Endothelial cell of umbilical vein (primary cell): Measurements from ENCODE around the gene TCTN2. TPM values are rescaled to one million over a fixed set of nuclear protein-coding genes. Genes with fewer than 3 reads are reported as not detected.

ENCODE experiments used
- BruUV-seq: library from RNA; stranded (reverse); fragments of 400-500 nt; replicated peaks from 2 replicates; lab custom pipeline; 2021; lab: Mats Ljungman, UMichigan
- CTCF ChIA-PET: fragments of 300-600, 350-600 bp; sonication (Branson Sonifier 250); formaldehyde crosslinking; loops from one replicate; lab custom pipeline; 2021; ENCODE audit warnings: antibody characterized with exemption, inconsistent platforms; lab: Charles Lee
- POLR2A ChIA-PET: fragments of 300-600, 350-600 bp; sonication (Branson Sonifier 250); formaldehyde crosslinking; loops from one replicate; lab custom pipeline; 2021; ENCODE audit warnings: antibody characterized with exemption, inconsistent platforms; lab: Charles Lee
- DNase-seq: peaks from one replicate; pipeline ENCODE4 v3.0.0-alpha.2; 2011; ENCODE audit warnings: low read depth, low spot score
- FAIRE-seq: peaks from 2 replicates; lab custom pipeline; 2011; peaks lifted over from hg19 to GRCh38; lab: Jason Lieb, UNC
- H2AFZ ChIP-seq: 2 replicates; pipeline ENCODE4 v1.6.0; 2012; ENCODE audit warnings: low read depth, low read length, control low read depth, inconsistent platforms
- H3K27ac ChIP-seq: 2 replicates; pipeline ENCODE4 v1.5.1; 2011; ENCODE audit warnings: low read depth, mild to moderate bottlenecking, control low read depth, low read length, moderate library complexity; ENCODE audit not compliant: insufficient read depth
- H3K27me3 ChIP-seq, 2 experiments: 2 replicates each; pipeline versions ENCODE4 v1.6.0 to v1.6.1; 2011; ENCODE audit warnings: low read length in 2 of 2, mixed read lengths in 1 of 2; ENCODE audit not compliant: control insufficient read depth in 2 of 2, insufficient read depth in 2 of 2
- H3K36me3 ChIP-seq, 2 experiments: 2 replicates in 1 of 2; 3 replicates in 1 of 2; pipeline ENCODE4 v1.5.1; 2011; ENCODE audit warnings: low read length in 2 of 2, mild to moderate bottlenecking in 1 of 2, moderate library complexity in 1 of 2; ENCODE audit not compliant: control insufficient read depth in 2 of 2, insufficient read depth in 2 of 2; ENCODE audit errors: extremely low read depth in 1 of 2
- H3K4me1 ChIP-seq: 3 replicates; pipeline ENCODE4 v1.5.1; 2011; ENCODE audit warnings: mild to moderate bottlenecking, low read length; ENCODE audit not compliant: control insufficient read depth, insufficient read depth; ENCODE audit errors: extremely low read depth
- H3K4me2 ChIP-seq: 2 replicates; pipeline ENCODE4 v1.6.1; 2011; ENCODE audit warnings: low read length, control low read depth, mixed read lengths; ENCODE audit not compliant: insufficient read depth
- H3K4me3 ChIP-seq, 3 experiments: fragments of 200-600 bp in 1 of 3; sonication (generic), shearing (Covaris generic) in 1 of 3; replicated peaks in 1 of 3; 2 replicates each; pipeline ENCODE4 v1.5.1; 2011 to 2016; ENCODE audit warnings: control low read depth in 3 of 3, low read length in 3 of 3, mild to moderate bottlenecking in 2 of 3, inconsistent platforms in 1 of 3, low read depth in 1 of 3, moderate library complexity in 1 of 3; ENCODE audit not compliant: insufficient read depth in 1 of 3
- H3K79me2 ChIP-seq: 2 replicates; pipeline ENCODE4 v1.6.0; 2012; ENCODE audit warnings: low read length, inconsistent platforms; ENCODE audit not compliant: control insufficient read depth, insufficient read depth
- H3K9ac ChIP-seq: replicated peaks from 2 replicates; pipeline ENCODE3; 2011; ENCODE audit warnings: low read length, control low read depth; ENCODE audit not compliant: insufficient read depth; ENCODE audit errors: extremely low read depth
- H3K9me1 ChIP-seq: replicated peaks from 3 replicates; pipeline ENCODE4 v1.6.0; 2011; ENCODE audit warnings: mild to moderate bottlenecking, low read length; ENCODE audit not compliant: control insufficient read depth, insufficient read depth; ENCODE audit errors: extremely low read depth
- H3K9me3 ChIP-seq: replicated peaks from 2 replicates; pipeline ENCODE4 v1.5.1; 2012; ENCODE audit warnings: low read length, inconsistent platforms; ENCODE audit not compliant: control insufficient read depth, insufficient read depth
- H4K20me1 ChIP-seq: replicated peaks from 2 replicates; pipeline ENCODE3; 2011; ENCODE audit warnings: mild to moderate bottlenecking, low read length; ENCODE audit not compliant: control insufficient read depth, insufficient read depth; ENCODE audit errors: extremely low read depth
- EZH2 ChIP-seq: IDR thresholded peaks from 2 replicates; pipeline ENCODE4 v1.6.1; 2012; ENCODE audit warnings: borderline replicate concordance, low read depth, mild to moderate bottlenecking, moderate library complexity, low read length, inconsistent platforms; ENCODE audit not compliant: severe bottlenecking
- FOS ChIP-seq: IDR thresholded peaks from 2 replicates; pipeline ENCODE4 v1.6.1; 2011; ENCODE audit warnings: mild to moderate bottlenecking, low read length, moderate library complexity, borderline replicate concordance; ENCODE audit not compliant: insufficient read depth
- GATA2 ChIP-seq: IDR thresholded peaks from 2 replicates; pipeline ENCODE4 v1.7.0; 2011; ENCODE audit warnings: low read depth, mild to moderate bottlenecking, moderate library complexity, mixed read lengths, low read length; ENCODE audit not compliant: insufficient read length, insufficient read depth
- MYC ChIP-seq: IDR thresholded peaks from one replicate; pipeline ENCODE4 v1.6.1; 2011; ENCODE audit warnings: mild to moderate bottlenecking, low read depth, low read length
- POLR2A ChIP-seq: IDR thresholded peaks from 2 replicates; pipeline ENCODE4 v1.6.1; 2012; ENCODE audit warnings: low read depth, mild to moderate bottlenecking, control low read depth, low read length
- POLR2AphosphoS5 ChIP-seq: IDR thresholded peaks from 2 replicates; pipeline ENCODE4 v1.6.1; 2012; ENCODE audit warnings: low read depth, mild to moderate bottlenecking, control low read depth, low read length, moderate library complexity; ENCODE audit not compliant: insufficient read depth
- dilution Hi-C: fragments of 300-500 bp; cut with MboI; formaldehyde crosslinking; loops from one replicate; pipeline ENCODE4 v1.15.0; 2019; ENCODE audit warnings: low sequenced_read_pairs; ENCODE audit not compliant: extremely low pct_ligation_motif_present
- intact Hi-C: fragments of 100-400 bp; cut with micrococcal nuclease; formaldehyde crosslinking; loops from one replicate; pipeline ENCODE4 v1.10.0; 2022
- polyA plus RNA-seq, 4 experiments: library from polyadenylated mRNA; depleted of rRNA in 3 of 4; stranded (reverse) in 3 of 4; unstranded in 1 of 4; fragments of >200 nt; gene quantifications; 2 replicates each; pipeline versions ENCODE4 v1.2.1 to v1.2.3, GENCODE V29; 2011 to 2012; ENCODE audit warnings: missing spikeins in 1 of 4
- total RNA-seq: library from RNA; stranded (reverse); gene quantifications from 2 replicates; pipeline ENCODE4 v1.2.3, GENCODE V29; 2021
- TF ChIP-seq, protein P1 (sequence below): IDR thresholded peaks from 2 replicates; pipeline ENCODE4 v1.6.1; 2011; ENCODE audit not compliant: insufficient read depth, insufficient read length
- TF ChIP-seq, protein P2 (sequence below), 2 donors: IDR thresholded peaks; 1 replicate in 1 of 2; 2 replicates in 1 of 2; pipeline ENCODE4 v1.5.1; 2011; ENCODE audit warnings: low read length in 2 of 2, mild to moderate bottlenecking in 2 of 2, moderate library complexity in 2 of 2, control low read depth in 1 of 2, inconsistent platforms in 1 of 2, low read depth in 1 of 2; ENCODE audit not compliant: insufficient read depth in 1 of 2; ENCODE audit errors: extremely low read depth in 1 of 2

The TCTN2 gene
- total and polyA plus RNA-seq, 2 donors (not counting 3 experiments of a cell fraction or from before 2014, with no cell fraction given): 11.2 to 16.7 TPM

DNA sequence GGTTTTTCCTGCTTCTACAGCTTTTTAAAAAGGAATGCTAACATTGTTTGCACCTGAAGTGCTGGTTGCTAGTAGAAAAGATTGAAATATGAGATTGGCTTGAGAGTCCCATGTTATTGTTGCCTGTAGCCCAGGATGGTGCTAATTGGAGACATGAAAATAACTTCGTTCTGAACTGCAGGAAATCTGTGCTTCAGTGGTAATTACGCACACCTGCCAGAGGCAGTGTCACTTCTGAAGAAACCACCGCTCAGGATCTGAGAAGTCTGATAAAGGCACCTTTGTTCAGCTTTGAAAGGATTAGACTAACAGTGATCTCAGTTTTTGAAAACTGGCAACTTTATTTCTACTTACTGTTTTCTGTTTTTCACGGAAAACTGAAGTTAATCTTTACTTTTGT, 25.7 kb downstream of the TCTN2 start:
- H3K27me3 ChIP-seq: no peaks in the 10 kb centered on the region
- H3K4me2 ChIP-seq: no peak overlapping the region
- no peaks in the 10 kb centered on the region for H3K9me1 ChIP-seq
- H3K4me1 ChIP-seq: no peaks in the 10 kb centered on the region
- intact Hi-C loops: no loop called here
- no TSS peak for BruUV-seq
- H2AFZ ChIP-seq: no peak overlapping the region
- DNase-seq: no peak
- H3K36me3 ChIP-seq: peaks cover 0 to 3% of the 10 kb centered on the region in 2 experiments
- CTCF ChIA-PET: no interaction called here
- POLR2A ChIA-PET: interaction anchor here (0.7 kb wide), 1 partner anchor 358 kb away, joined by 3 read pairs; no protein-coding TSS in a partner anchor
- no peak for TF ChIP-seq GATA2
- TF ChIP-seq POLR2A: no peak
- no peak for TF ChIP-seq EZH2
- no peak for TF ChIP-seq FOS
- no peaks in the 10 kb centered on the region for H4K20me1 ChIP-seq
- H3K9me3 ChIP-seq: no peaks in the 10 kb centered on the region
- FAIRE-seq: no peak
- no peak overlapping the region for H3K4me3 ChIP-seq
- dilution Hi-C loops: no loop called here
- H3K79me2 ChIP-seq: no peaks in the 10 kb centered on the region
- H3K27ac ChIP-seq: no peak overlapping the region
- H3K9ac ChIP-seq: no peak overlapping the region

DNA sequence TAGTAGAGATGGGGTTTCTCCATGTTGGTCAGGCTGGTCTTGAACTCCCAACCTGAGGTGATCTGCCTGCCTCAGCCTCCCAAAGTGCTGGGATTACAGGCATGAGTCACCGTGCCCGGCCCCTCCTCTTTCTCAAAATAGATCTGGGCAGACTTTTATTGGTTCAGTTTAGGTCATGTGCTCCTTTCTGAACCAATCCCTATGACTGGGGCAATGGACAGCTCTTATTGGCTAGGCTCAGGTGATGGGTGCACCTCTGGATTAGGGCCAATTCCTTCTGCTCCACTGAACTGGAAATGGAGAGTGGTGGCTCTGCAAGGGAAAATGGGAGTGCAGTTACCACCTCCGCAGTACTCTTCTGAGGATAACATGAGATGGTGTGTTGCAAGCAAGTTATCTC, 35.0 kb downstream of the TCTN2 start:
- Histone ChIP-seq H3K27me3 (no peaks in the 10 kb centered on the region), H3K9ac (no peak overlapping the region), H3K4me3 (no peak overlapping the region), H4K20me1 (no peaks in the 10 kb centered on the region), H3K4me2 (no peak overlapping the region), H3K36me3 (peaks cover 0 to 3% of the 10 kb centered on the region in 2 experiments), H3K9me1 (no peaks in the 10 kb centered on the region), H3K79me2 (no peaks in the 10 kb centered on the region), H3K9me3 (no peaks in the 10 kb centered on the region), H3K4me1 (no peaks in the 10 kb centered on the region), H2AFZ (no peak overlapping the region), H3K27ac (no peak overlapping the region)
- POLR2A ChIA-PET: no interaction called here
- dilution Hi-C loops (no loop called here), intact Hi-C loops (no loop called here)
- DNase-seq (no peak), FAIRE-seq (no peak)
- TF ChIP-seq GATA2: no peak
- TF ChIP-seq POLR2AphosphoS5: no peak
- TF ChIP-seq MYC: no peak
- TF ChIP-seq, protein P1, sequence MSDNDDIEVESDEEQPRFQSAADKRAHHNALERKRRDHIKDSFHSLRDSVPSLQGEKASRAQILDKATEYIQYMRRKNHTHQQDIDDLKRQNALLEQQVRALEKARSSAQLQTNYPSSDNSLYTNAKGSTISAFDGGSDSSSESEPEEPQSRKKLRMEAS: no peak
- TF ChIP-seq, protein P2, sequence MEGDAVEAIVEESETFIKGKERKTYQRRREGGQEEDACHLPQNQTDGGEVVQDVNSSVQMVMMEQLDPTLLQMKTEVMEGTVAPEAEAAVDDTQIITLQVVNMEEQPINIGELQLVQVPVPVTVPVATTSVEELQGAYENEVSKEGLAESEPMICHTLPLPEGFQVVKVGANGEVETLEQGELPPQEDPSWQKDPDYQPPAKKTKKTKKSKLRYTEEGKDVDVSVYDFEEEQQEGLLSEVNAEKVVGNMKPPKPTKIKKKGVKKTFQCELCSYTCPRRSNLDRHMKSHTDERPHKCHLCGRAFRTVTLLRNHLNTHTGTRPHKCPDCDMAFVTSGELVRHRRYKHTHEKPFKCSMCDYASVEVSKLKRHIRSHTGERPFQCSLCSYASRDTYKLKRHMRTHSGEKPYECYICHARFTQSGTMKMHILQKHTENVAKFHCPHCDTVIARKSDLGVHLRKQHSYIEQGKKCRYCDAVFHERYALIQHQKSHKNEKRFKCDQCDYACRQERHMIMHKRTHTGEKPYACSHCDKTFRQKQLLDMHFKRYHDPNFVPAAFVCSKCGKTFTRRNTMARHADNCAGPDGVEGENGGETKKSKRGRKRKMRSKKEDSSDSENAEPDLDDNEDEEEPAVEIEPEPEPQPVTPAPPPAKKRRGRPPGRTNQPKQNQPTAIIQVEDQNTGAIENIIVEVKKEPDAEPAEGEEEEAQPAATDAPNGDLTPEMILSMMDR (IDR thresholded peaks at IDR 0.05; ENCODE audit: extremely low read depth in 1 of 2, insufficient read depth in 1 of 2, low read depth in 1 of 2, low read length in 2 of 2): no peak
- no peak for TF ChIP-seq POLR2A
- CTCF ChIA-PET: no interaction called here
- no TSS peak for BruUV-seq
